HTR-8/SVneo (cell line): ENCODE data around the gene SPRR2D.
"Not testable (repeated sequence)": the region's sequence is repeated elsewhere in the genome, so short reads cannot be mapped to it uniquely, and the experiment has no call there.

Experiments used
- DNase-seq: peaks from one replicate; pipeline ENCODE4 v3.0.0; 2011; ENCODE audit warnings: low spot score, mixed read lengths; ENCODE audit not compliant: insufficient read length
- FAIRE-seq: peaks from 2 replicates; lab custom pipeline; 2011; peaks lifted over from hg19 to GRCh38; lab: Jason Lieb, UNC

The SPRR2D gene

DNA sequence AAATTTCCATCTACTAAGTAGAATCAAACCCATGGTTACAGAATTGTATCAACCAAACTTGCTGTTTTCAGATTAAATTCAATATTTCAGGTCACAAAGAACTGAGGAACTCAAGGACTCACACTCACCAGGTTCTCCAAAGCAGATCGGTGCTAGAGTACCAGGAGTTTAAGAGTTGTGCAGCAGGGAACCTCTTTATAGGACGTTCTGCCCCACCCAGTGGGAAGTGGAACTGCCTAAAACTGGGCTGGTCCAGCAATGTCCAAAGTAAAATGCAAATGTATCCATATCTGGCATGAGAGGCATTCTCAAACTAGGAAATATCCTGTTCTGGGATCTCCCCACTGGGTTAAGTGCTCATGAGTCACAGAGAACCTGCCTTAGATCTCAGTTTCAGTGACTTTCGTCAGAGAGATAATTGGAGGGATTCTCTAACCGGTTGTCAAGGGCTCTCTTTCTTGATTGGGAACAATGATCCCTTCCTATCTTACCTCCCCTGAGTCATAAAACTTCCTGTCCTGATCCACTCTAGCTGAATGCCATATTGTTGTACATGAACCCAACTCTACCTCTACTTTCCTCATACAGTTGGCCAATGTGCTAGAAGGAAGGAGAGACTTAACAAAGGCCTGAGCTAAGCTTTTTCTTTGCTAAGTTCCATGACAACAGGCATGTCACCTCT lies at the start of gene SPRR2D:
SPRR2D (minus strand) TSS at position 171 of the 682 bp plus-strand sequence. CDS start 774 bp downstream, outside the sequence.
- DNase-seq (no peak), FAIRE-seq (no peak)

DNA sequence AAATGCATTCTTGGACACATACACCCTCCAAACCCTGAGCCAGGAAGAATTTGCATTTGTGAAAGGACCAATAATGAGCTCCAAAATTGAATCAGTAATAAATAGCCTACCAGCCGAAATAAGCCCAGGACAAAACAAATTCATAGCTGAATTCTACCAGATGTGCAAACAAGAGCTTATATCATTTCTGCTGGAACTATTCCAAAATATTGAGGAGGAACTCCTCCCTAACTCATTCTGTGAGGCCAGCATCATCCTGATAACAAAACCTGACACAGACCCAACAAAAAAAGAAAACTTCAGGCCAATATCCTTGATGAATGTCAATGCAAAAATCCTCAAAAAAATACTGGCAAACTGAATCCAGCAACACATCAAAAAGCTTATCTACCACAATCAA lies 46.7 kb upstream of the SPRR2D start:
- DNase-seq: no peak
- FAIRE-seq: no peak

- FAIRE-seq (no peak), DNase-seq (no peak)
Measured at GRCh38 chr1:153081736-153082135, 40.8 kb upstream of the SPRR2D start.

DNA sequence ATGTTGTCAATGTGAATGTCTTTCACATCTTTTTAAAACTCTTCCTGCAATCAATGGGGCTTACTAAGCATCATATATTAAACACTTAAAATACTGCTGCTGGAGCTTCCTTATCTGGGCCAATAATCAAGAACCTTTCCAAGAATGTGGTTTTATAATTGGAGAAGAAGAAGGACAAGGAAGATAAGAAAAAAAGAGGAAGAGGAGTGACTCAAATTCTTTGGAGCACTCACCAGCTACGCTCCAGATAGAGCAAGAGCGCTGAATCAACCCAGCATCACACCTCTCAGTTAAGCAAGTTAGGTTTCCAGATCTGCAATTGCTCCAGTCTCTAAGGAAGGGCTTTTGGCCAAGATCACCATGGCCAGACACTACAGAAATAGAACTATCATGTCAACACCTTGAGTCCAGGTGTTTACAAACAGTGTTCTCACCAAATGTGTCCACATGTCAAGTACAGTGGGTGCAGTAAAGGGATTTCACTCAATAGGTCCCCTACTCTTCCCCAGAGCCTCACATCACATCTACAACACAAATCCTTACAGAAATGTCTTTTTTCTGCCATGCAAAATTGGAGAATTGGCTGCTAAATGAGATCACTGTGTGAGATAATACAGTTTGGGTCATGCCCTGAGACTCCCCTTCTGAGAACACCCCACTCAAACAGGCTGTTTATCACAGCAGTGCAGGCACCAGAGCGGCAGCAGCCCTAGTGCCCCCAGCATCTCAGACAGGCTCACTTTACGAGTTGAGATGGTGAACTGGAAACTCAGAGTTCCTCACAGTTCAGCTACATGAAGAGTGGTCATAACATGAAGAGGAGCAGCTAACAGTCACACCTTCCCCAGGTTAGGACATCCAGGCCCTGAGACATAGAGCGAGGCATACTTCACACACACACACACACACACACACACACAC lies 32.1 kb upstream of the SPRR2D start:
- DNase-seq (no peak), FAIRE-seq (no peak)

- DNase-seq: no peak
- no peak for FAIRE-seq
Measured at GRCh38 chr1:153071511-153071910, 30.6 kb upstream of the SPRR2D start, which contains the start of gene SPRR2B. SPRR2B (minus strand) TSS chr1:153071611; CDS start chr1:153070839, 772 bp downstream.

GRCh38 chr1:153070243-153070642 lies 29.3 kb upstream of the SPRR2D start:
- no peak for FAIRE-seq
- DNase-seq: no peak

GRCh38 chr1:153058826-153059784 lies 18.2 kb upstream of the SPRR2D start:
- no peak for FAIRE-seq

DNA sequence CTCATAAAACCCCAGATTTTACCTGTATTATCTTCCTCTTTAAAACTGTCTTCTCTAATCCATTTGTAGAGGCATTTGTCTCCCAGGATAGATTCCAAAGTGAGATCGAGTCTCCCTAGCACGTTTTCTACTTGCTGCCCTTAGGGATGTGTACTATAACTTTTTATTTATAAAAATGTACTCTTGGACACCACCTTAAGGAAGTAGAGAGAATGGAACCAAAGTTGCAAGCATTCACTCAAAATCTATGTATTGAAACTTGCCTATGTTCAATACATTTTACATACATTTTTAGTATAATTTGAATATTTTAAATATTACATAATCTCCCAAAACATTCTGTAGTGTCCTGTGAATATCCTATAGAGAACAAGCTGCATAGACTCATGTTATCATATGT lies 17.2 kb upstream of the SPRR2D start:
- FAIRE-seq: no peak
- DNase-seq: no peak

More at GRCh38 chr1:153058826-153059784, 18.2 kb upstream of the SPRR2D start:
- no peak for DNase-seq

GRCh38 chr1:153057375-153057774 lies 16.5 kb upstream of the SPRR2D start, which contains the start of gene SPRR2A:
SPRR2A (minus strand) TSS chr1:153057512; CDS start chr1:153056735, 777 bp downstream.
- no peak for FAIRE-seq
- no peak for DNase-seq

- FAIRE-seq, DNase-seq: not testable (repeated sequence)
Measured at GRCh38 chr1:153056111-153056510, 15.2 kb upstream of the SPRR2D start.

DNA sequence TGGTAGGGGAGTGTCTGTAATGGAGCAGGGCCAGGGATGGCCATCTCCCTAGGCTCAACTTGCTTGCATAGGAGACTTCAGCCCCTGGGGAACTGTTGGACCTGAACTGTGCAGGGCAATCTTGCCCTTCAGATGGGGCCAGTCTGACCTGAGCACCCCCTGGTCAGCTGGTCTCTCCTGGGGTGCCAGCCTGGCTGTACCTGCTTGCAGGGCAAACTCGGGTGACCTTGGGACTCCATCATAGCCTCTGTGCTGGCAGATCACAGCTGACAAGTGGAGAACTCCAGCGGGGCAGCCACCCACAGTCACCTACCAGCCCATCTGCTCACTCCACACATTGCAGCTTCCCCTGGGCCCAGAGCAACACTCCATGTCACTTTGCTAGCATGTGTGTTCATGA lies 8.3 kb upstream of the SPRR2D start:
- no peak for FAIRE-seq
- DNase-seq: no peak

GRCh38 chr1:153035211-153035610 lies 5.7 kb downstream of the SPRR2D start:
- no peak for FAIRE-seq
- DNase-seq: no peak

DNA sequence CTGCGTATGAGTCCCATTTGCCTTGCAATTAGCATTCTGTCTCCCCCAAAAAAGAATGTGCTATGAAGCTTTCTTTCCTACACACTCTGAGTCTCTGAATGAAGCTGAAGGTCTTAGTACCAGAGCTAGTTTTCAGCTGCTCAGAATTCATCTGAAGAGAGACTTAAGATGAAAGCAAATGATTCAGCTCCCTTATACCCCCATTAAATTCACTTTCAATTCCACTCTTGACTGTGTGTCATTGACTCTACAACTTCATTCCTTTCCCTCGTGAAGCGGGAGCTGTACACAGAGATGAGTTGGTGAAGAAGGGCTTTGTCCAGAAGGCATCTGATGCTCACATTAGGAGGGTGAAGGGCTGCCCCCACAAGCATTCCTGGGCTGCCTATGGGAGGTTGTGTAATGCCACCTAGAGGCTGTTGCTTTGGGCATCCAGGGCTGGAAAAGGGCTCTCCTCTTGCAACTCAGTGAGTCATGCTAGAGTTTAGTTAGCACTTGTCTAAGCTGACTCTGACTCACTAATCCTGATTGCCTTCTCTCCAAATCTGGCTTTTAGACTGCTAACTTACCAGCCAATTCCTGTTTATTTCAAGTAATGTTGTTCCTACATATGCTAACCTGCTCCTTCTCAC lies 8.1 kb downstream of the SPRR2D start:
- no peak for FAIRE-seq

GRCh38 chr1:153032073-153032472 lies 8.8 kb downstream of the SPRR2D start:
- FAIRE-seq (no peak), DNase-seq (no peak)

More for the DNA sequence above, 8.1 kb downstream of the SPRR2D start:
- no peak for DNase-seq

- FAIRE-seq (no peak), DNase-seq (no peak)
Measured at GRCh38 chr1:153030895-153031294, 10.0 kb downstream of the SPRR2D start, which contains the start of gene SPRR1B. SPRR1B (plus strand) TSS chr1:153031203; CDS start chr1:153032346, 1,143 bp downstream.

DNA sequence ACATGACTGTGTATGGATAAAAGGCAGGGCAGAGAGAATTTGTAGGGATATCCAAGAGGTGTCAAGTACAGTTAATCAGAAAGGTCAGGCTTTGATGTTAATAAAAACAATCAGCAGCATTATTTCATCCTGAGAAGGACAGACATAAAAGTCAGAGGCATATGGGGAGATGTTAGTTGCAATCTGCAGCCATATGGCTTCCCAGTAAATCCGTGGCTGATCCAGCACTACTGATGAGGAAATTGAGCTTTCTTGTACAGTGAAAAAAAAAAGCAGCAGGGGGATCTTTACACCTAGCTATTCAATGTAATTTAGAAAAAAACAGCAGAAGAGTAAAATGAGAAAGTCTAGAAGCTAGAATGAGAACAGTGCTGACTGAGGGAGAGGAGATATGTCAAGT lies 12.2 kb downstream of the SPRR2D start:
- DNase-seq: no peak
- no peak for FAIRE-seq

DNA sequence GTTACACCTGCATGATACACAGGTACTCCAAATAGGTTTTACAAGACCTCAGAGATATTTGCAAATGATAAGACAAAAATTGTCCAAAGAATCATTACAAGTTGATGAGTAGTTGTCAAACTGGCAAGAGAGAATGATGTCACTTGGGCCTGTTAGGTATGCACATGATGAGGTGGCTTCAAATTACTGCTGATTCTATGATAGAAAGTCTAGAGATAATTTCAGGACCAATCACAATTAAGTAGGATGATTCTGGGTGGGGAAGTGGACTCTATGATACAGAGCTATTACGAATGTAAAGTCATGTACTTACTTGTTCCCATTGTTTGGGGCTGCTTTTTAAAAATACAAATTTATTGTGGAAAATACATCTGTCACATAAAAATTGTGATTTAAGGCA lies 15.1 kb downstream of the SPRR2D start:
- DNase-seq (no peak), FAIRE-seq (no peak)

DNA sequence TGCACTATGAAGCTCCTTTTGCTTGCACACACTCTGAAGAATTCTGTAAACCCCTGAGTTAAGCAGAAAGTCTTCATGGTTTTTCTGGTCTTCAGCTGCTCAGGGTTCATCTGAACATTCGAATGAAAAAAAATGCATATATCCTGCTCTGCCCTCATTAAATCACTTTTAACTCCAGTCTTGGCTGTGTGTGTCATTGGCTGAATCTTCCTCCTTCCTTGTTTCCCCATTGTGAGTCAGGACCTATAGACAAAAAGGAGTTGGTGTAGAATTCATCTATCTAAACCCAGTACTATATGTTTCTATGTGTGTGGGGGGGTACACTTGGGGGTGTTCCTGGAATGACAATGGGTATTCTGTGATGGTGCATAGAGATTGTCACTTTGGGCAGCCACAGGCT lies 16.5 kb downstream of the SPRR2D start:
- FAIRE-seq: no peak

DNA sequence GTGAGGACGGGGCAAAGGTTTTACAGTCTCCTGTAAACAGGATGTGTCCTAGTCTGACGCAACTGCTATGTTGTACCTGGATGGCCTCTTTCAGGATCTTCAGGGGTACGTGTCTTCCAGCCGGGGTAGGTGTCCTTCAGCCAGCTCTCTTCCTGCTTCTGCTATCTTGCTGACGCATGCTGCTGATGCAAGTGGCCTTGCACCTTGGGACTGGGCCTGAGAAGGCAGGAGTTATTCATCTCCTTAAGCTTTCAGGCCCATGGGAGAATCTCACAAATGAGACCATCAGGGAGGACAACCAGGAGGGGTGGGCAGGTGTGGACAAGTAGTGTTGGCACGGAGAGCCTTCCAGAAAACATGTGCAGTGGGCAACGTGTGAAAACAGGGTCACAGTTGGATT lies 17.8 kb downstream of the SPRR2D start:
- FAIRE-seq (no peak), DNase-seq (no peak)

More for the DNA sequence above, 16.5 kb downstream of the SPRR2D start:
- DNase-seq: no peak
